Measurements from ENCODE around the gene MGAT1.
A peak's percentile ranks its signal among the peaks of the same experiment; 100 is the strongest.

Gene MGAT1

DNA sequence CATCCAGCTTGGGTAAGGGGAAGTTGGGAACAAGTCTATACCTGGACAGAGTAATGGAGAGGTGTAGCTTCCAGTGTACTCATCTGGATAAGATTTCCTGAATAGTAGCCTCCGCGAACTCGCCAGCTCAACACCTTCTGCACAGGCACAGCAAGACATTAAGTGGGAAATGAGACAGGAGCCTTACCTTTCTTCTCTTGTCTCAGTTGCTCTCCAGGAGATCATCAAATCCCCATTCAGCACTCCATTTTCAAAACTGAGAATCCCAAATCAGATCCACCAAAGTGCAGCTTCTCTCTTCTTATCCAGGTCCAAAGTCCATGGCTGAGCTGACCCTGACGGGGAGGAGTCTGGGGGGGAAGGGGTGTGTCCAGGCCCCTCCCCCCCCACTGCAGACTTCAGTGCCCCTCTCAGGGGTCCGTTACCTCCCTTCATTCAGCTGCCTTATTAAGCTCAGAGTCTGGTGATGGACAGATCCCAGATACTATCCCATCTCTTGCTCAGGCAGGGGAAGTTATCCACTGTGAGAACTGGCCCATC is 5.9 kb upstream of the MGAT1 start:
- H3K27ac ChIP-seq (ENCODE audit: low read length, poor library complexity, severe bottlenecking): no peak overlapping the region
- DNase-seq: no peak
- no peaks in the 10 kb centered on the region for H3K27me3 ChIP-seq (ENCODE audit: control insufficient read depth in 1 of 2, insufficient read depth in 1 of 2, low read length in 2 of 2)
- H4K91ac ChIP-seq (ENCODE audit: low read length): no peak overlapping the region
- peak overlapping the region in 1 of 2 experiments; percentile 94 for H3K4me3 ChIP-seq (ENCODE audit: insufficient read depth in 1 of 2, low read depth in 1 of 2, low read length in 2 of 2)
- peaks cover 22 to 24% of the 10 kb centered on the region in 2 experiments for H3K36me3 ChIP-seq (ENCODE audit: control insufficient read depth in 1 of 2, insufficient read depth in 2 of 2, low read depth in 1 of 2, low read length in 2 of 2)
- no peak overlapping the region for H2BK5ac ChIP-seq (ENCODE audit: low read depth, low read length, poor library complexity, severe bottlenecking)
- H2BK12ac ChIP-seq (ENCODE audit: low read length in 2 of 2): no peak overlapping the region
- peak overlapping the region; percentile 29 to 60 for H3K4ac ChIP-seq (ENCODE audit: low read depth in 1 of 2, low read length in 2 of 2)
- H2AK5ac ChIP-seq (ENCODE audit: low read length, severe bottlenecking): peak overlapping the region; percentile 68
- peaks cover 32% of the 10 kb centered on the region for H3K4me1 ChIP-seq (ENCODE audit: control insufficient read depth, insufficient read depth, low read depth, low read length)
- no peak overlapping the region for H3K18ac ChIP-seq (ENCODE audit: low read depth in 1 of 2, low read length in 2 of 2)
- no peaks in the 10 kb centered on the region for H3K9me3 ChIP-seq (ENCODE audit: control insufficient read depth, low read length)
- H3K14ac ChIP-seq (ENCODE audit: low read length in 2 of 2): no peak overlapping the region
- peak overlapping the region; percentile 41 for H3K4me2 ChIP-seq (ENCODE audit: low read length, poor library complexity, severe bottlenecking)
- peaks cover 28% of the 10 kb centered on the region for H3K79me1 ChIP-seq (replicated peaks; ENCODE audit: low read length, poor library complexity, severe bottlenecking)
- H2BK15ac ChIP-seq (ENCODE audit: low read depth, poor library complexity, severe bottlenecking): no peak overlapping the region
- 85% methylated on average over 5 of the region's 5 CpGs for whole genome bisulfite sequencing
- H2BK120ac ChIP-seq (ENCODE audit: low read depth, low read length): no peak overlapping the region
- peak overlapping the region in 1 of 2 experiments; percentile 87 for H3K23ac ChIP-seq (ENCODE audit: low read length in 2 of 2)
- no peak overlapping the region for H4K8ac ChIP-seq (ENCODE audit: low read length)
- H2AFZ ChIP-seq (ENCODE audit: low read depth, low read length): no peak overlapping the region
- H3K9ac ChIP-seq (ENCODE audit: low read length): peak overlapping the region; percentile 94

GRCh38 chr5:180807654-180808414 is 5.2 kb upstream of the MGAT1 start:
- Histone ChIP-seq H3K23ac (ENCODE audit: low read length in 2 of 2) (peak overlapping the region in 1 of 2 experiments; percentile 87), H3K14ac (ENCODE audit: low read length in 2 of 2) (no peak overlapping the region), H2BK15ac (ENCODE audit: low read depth, poor library complexity, severe bottlenecking) (no peak overlapping the region), H2AFZ (ENCODE audit: low read depth, low read length) (no peak overlapping the region), H2BK5ac (ENCODE audit: low read depth, low read length, poor library complexity, severe bottlenecking) (no peak overlapping the region), H2BK12ac (ENCODE audit: low read length in 2 of 2) (peak overlapping the region in 1 of 2 experiments; percentile 15), H3K4me2 (ENCODE audit: low read length, poor library complexity, severe bottlenecking) (peak overlapping the region; percentile 17), H3K79me1 (replicated peaks; ENCODE audit: low read length, poor library complexity, severe bottlenecking) (peaks cover 28% of the 10 kb centered on the region), H3K27me3 (ENCODE audit: control insufficient read depth in 1 of 2, insufficient read depth in 1 of 2, low read length in 2 of 2) (no peaks in the 10 kb centered on the region), H4K8ac (ENCODE audit: low read length) (no peak overlapping the region), H2BK120ac (ENCODE audit: low read depth, low read length) (no peak overlapping the region), H3K9ac (ENCODE audit: low read length) (peak overlapping the region; percentile 94), H3K4ac (ENCODE audit: low read depth in 1 of 2, low read length in 2 of 2) (no peak overlapping the region), H3K9me3 (ENCODE audit: control insufficient read depth, low read length) (no peaks in the 10 kb centered on the region), H4K91ac (ENCODE audit: low read length) (no peak overlapping the region), H3K36me3 (ENCODE audit: control insufficient read depth in 1 of 2, insufficient read depth in 2 of 2, low read depth in 1 of 2, low read length in 2 of 2) (peaks cover 24 to 25% of the 10 kb centered on the region in 2 experiments), H3K4me3 (ENCODE audit: insufficient read depth in 1 of 2, low read depth in 1 of 2, low read length in 2 of 2) (peak overlapping the region in 1 of 2 experiments; percentile 94), H3K27ac (ENCODE audit: low read length, poor library complexity, severe bottlenecking) (no peak overlapping the region), H3K18ac (ENCODE audit: low read depth in 1 of 2, low read length in 2 of 2) (no peak overlapping the region), H3K4me1 (ENCODE audit: control insufficient read depth, insufficient read depth, low read depth, low read length) (peaks cover 39% of the 10 kb centered on the region), H2AK5ac (ENCODE audit: low read length, severe bottlenecking) (peak overlapping the region; percentile 40)
- WGBS: 79% methylated on average over 6 of the region's 6 CpGs
- no peak for DNase-seq

GRCh38 chr5:180807046-180807445 is 4.4 kb upstream of the MGAT1 start:
- 86% methylated on average over 1 of the region's 1 CpG for WGBS
- no peak for DNase-seq
- no peaks in the 10 kb centered on the region for H3K9me3 ChIP-seq (ENCODE audit: control insufficient read depth, low read length)

GRCh38 chr5:180806351-180807011 is 3.9 kb upstream of the MGAT1 start:
- Histone ChIP-seq H3K9me3 (ENCODE audit: control insufficient read depth, low read length) (no peaks in the 10 kb centered on the region), H2BK120ac (ENCODE audit: low read depth, low read length) (no peak overlapping the region), H4K91ac (ENCODE audit: low read length) (peak overlapping the region; percentile 1), H3K18ac (ENCODE audit: low read depth in 1 of 2, low read length in 2 of 2) (no peak overlapping the region), H4K8ac (ENCODE audit: low read length) (no peak overlapping the region), H3K36me3 (ENCODE audit: control insufficient read depth in 1 of 2, insufficient read depth in 2 of 2, low read depth in 1 of 2, low read length in 2 of 2) (peaks cover 24 to 25% of the 10 kb centered on the region in 2 experiments), H2AFZ (ENCODE audit: low read depth, low read length) (no peak overlapping the region), H3K23ac (ENCODE audit: low read length in 2 of 2) (peak overlapping the region in 1 of 2 experiments; percentile 27), H3K4me2 (ENCODE audit: low read length, poor library complexity, severe bottlenecking) (no peak overlapping the region), H2BK5ac (ENCODE audit: low read depth, low read length, poor library complexity, severe bottlenecking) (no peak overlapping the region), H3K4me1 (ENCODE audit: control insufficient read depth, insufficient read depth, low read depth, low read length) (peaks cover 39% of the 10 kb centered on the region), H3K79me1 (replicated peaks; ENCODE audit: low read length, poor library complexity, severe bottlenecking) (peaks cover 23% of the 10 kb centered on the region), H2AK5ac (ENCODE audit: low read length, severe bottlenecking) (peak overlapping the region; percentile 20), H3K14ac (ENCODE audit: low read length in 2 of 2) (no peak overlapping the region), H3K27ac (ENCODE audit: low read length, poor library complexity, severe bottlenecking) (no peak overlapping the region), H2BK15ac (ENCODE audit: low read depth, poor library complexity, severe bottlenecking) (peak overlapping the region; percentile 65), H2BK12ac (ENCODE audit: low read length in 2 of 2) (peak overlapping the region; percentile 1 to 74), H3K4me3 (ENCODE audit: insufficient read depth in 1 of 2, low read depth in 1 of 2, low read length in 2 of 2) (peak overlapping the region in 1 of 2 experiments; percentile 94), H3K27me3 (ENCODE audit: control insufficient read depth in 1 of 2, insufficient read depth in 1 of 2, low read length in 2 of 2) (no peaks in the 10 kb centered on the region), H3K9ac (ENCODE audit: low read length) (peak overlapping the region; percentile 94), H3K4ac (ENCODE audit: low read depth in 1 of 2, low read length in 2 of 2) (no peak overlapping the region)
- DNase-seq: no peak
- 87% methylated on average over 9 of the region's 9 CpGs for WGBS

More at GRCh38 chr5:180807046-180807445, 4.4 kb upstream of the MGAT1 start:
- Histone ChIP-seq H3K14ac (ENCODE audit: low read length in 2 of 2) (no peak overlapping the region), H3K18ac (ENCODE audit: low read depth in 1 of 2, low read length in 2 of 2) (no peak overlapping the region), H3K4me3 (ENCODE audit: insufficient read depth in 1 of 2, low read depth in 1 of 2, low read length in 2 of 2) (peak overlapping the region in 1 of 2 experiments; percentile 94), H2BK15ac (ENCODE audit: low read depth, poor library complexity, severe bottlenecking) (peak overlapping the region; percentile 65), H3K4me1 (ENCODE audit: control insufficient read depth, insufficient read depth, low read depth, low read length) (peaks cover 39% of the 10 kb centered on the region), H3K27me3 (ENCODE audit: control insufficient read depth in 1 of 2, insufficient read depth in 1 of 2, low read length in 2 of 2) (no peaks in the 10 kb centered on the region), H3K9ac (ENCODE audit: low read length) (peak overlapping the region; percentile 94), H2AK5ac (ENCODE audit: low read length, severe bottlenecking) (peak overlapping the region; percentile 76), H2BK12ac (ENCODE audit: low read length in 2 of 2) (peak overlapping the region; percentile 43 to 70), H3K27ac (ENCODE audit: low read length, poor library complexity, severe bottlenecking) (no peak overlapping the region), H2AFZ (ENCODE audit: low read depth, low read length) (no peak overlapping the region), H3K79me1 (replicated peaks; ENCODE audit: low read length, poor library complexity, severe bottlenecking) (peaks cover 28% of the 10 kb centered on the region), H2BK120ac (ENCODE audit: low read depth, low read length) (no peak overlapping the region), H2BK5ac (ENCODE audit: low read depth, low read length, poor library complexity, severe bottlenecking) (no peak overlapping the region), H3K4me2 (ENCODE audit: low read length, poor library complexity, severe bottlenecking) (peak overlapping the region; percentile 37), H3K4ac (ENCODE audit: low read depth in 1 of 2, low read length in 2 of 2) (no peak overlapping the region), H4K8ac (ENCODE audit: low read length) (no peak overlapping the region), H3K36me3 (ENCODE audit: control insufficient read depth in 1 of 2, insufficient read depth in 2 of 2, low read depth in 1 of 2, low read length in 2 of 2) (peaks cover 24 to 25% of the 10 kb centered on the region in 2 experiments), H3K23ac (ENCODE audit: low read length in 2 of 2) (no peak overlapping the region), H4K91ac (ENCODE audit: low read length) (peak overlapping the region; percentile 72)

All from mesenchymal stem cell (in vitro differentiated cells and primary cell).